Stimulated activated CD4-positive, alpha-beta T cell treated with anti-CD3 and anti-CD28 coated beads, TNF-alpha, amount 100 ng/mL, for 24 hours (primary cell): Measurements from ENCODE around the gene PTGS1.
A peak's percentile ranks its signal among the peaks of the same experiment; 100 is the strongest.
"Not testable (repeated sequence)": the region's sequence is repeated elsewhere in the genome, so short reads cannot be mapped to it uniquely, and the experiment has no call there.

ENCODE experiments used
- DNase-seq, 3 experiments: peaks; one replicate each; pipeline ENCODE4 v3.0.0-alpha.2; 2020; ENCODE audit warnings: low read depth in 3 of 3

PTGS1 gene

DNA sequence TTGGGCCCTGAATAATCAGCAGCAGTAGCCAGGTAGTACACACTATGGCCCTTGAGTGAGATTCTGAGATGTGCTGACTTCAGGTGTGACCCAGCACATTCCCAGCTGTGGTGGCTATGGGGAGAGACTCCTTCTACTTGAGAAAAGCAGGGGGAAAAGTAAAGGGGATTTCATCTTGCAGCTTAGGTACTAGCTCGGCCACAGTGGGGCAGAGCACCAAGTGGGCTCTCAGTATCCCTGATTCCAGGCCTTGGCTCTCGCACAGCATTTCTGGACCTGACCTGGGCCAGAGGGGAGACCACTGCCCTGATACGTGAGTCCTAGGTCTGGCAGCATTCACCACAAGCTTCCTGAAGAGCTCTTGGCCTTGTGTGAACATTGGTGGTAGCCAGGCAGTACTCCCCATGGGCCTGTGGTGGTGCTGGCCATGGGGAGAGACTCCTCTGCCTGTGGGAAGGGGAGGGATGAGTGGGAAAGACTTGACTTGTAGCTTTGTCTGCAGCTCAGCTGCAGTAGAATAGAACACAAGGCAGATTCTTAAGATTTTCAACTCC, 27.6 kb downstream of the PTGS1 start:
- DNase-seq, result no peak

DNA sequence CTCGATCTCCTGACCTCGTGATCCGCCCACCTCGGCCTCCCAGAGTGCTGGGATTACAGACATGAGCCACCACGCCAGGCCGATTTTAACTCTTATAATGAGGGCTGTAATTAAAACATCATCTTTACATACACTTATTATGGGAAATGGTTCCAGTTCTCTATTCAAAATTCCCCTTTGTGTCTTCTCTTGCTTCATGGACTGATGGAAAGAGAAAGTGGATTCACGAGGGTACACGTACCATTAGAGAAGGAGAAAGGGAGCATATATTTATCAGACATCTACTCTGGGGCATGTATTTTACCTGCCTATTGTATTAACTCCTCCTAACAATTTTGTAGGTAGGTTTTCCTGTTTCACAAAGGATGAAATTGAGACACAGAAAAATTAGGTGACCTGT, 31.1 kb downstream of the PTGS1 start:
- no peak for DNase-seq

DNA sequence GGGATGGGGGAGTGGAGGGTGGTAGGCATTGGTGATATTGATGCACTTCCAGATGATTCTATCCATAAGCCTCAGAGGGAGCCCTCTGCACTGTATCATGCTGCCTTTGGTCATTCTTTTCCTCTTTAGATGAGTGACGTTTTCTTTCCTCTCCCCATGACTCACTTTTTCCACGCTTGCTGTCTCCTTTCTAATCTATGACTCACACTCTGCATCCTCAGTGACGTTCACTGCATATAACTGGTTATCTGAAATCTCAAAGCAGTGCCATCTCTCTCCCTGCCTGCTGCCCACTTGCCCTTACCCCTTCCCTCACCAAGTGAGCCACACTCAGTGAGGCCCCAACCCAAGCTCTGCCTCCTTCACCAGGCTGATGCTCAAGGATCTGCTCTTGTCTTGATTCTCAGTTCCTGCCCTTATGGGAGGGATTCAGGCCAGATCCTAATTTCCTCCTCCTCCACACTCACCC, 31.6 kb downstream of the PTGS1 start:
- DNase-seq, result peak; percentile 11 to 31 (median 18)

DNA sequence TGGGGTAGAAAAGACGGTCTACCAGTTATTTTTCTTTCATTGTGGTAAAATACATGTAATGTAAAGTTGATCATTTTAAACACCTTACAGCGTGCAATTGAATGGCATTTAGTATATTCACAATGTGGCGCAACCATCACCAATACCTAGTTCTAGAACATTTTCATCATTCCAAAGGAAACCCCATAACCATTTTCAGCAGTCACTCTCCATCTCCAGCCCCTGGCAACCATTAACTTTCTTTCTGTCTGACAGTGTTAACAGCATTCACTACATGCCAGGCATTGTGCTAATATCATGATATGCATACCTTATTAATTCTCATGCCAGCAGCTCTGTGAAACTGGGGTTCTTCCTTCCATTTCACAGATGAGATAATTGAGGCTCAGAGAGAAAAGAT, 32.0 kb downstream of the PTGS1 start:
- no peak for DNase-seq

- DNase-seq, result no peak
Observed at GRCh38 chr9:122403381-122404000, 32.7 kb downstream of the PTGS1 start.

DNA sequence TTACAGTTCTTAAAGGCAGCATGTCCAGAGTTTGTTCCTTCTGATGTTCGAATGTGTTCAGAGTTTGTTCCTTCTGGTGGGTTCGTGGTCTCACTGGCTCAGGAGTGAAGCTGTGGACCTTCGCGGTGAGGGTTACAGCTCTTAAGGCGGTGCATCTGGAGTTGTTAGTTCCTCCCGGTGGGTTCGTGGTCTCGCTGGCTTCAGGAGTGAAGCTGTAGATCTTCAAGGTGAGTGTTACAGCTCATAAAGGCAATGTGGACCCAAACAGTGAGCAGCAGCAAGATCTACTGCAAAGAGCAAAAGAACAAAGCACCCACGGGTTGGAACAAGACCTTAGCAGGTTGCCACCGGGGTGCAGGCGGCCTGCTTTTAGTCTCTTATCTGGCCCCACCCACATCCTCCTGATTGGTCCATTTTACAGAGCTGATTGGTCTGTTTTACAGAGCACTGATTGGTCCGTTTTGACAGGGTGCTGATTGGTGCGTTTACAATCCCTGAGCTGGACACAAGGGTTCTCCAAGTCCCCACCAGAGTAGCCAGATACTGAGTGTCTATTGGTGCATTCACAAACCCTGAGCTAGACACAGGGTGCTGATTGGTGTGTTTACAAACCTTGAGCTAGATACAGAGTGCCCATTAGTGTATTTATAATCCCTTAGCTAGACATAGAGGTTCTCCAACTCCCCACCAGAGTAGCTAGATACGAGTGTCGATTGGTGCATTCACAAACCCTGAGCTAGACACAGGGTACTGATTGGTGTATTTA, 34.7 kb downstream of the PTGS1 start:
- not testable (repeated sequence) for DNase-seq

DNA sequence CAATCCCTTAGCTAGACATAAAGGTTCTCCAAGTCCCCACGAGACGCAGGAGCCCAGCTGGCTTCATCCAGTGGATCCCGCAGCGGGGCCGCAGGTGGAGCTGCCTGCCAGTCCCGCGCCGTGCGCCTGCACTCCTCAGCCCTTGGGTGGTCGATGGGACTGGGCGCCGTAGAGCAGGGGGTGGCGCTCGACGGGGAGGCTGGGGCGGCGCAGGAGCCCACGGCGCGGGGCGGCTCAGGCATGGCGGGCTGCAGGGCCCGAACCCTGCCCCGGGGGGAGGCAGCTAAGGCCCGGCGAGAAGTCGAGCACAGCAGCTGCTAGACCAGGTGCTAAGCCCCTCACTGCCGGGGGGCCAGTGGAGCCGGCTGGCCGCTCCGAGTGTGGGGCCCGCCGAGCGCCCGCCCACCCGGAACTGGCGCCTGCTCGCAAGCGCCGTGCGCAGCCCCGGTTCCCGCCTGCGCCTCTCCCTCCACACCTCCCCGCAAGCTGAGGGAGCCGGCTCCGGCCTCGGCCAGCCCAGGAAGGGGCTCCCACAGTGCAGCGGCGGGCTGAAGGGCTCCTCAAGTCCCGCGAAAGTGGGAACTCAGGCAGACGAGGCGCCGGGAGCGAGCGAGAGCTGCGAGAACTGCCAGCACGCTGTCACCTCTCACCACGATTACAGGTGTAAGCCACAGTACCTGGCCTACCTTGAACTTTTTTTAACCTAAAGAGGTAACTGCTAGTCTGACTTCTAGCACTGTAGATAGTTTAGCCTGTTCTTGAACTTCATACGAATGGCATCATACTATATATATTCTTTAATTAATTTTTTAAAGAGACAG, 35.5 kb downstream of the PTGS1 start:
- no peak for DNase-seq

- not testable (repeated sequence) for DNase-seq
Observed at GRCh38 chr9:122414108-122414507, 43.3 kb downstream of the PTGS1 start.

DNA sequence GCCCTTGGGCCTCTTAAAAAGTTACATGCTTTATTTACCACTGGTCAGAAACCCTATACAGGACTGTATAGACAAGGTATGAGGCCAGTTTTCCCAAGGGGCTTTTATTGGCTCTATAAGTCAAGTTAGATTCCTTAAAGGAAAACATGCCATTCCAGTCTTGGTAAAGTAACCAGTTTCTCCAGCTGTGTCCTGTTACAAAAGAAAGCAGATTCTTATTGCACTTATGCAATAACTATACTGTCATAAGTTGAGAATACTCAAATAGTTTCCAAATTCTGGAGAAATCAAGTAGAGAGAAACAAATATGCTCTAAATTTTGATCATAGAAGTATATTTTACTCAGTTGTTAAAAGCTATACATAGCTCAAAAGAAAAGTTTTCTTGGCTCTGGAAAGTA, 47.2 kb downstream of the PTGS1 start:
- DNase-seq, result no peak

GRCh38 chr9:122420315-122420714, 49.5 kb downstream of the PTGS1 start:
- DNase-seq, result no peak

- no peak for DNase-seq
Observed at GRCh38 chr9:122425087-122425486, 54.3 kb downstream of the PTGS1 start.

- DNase-seq, result no peak
Observed at GRCh38 chr9:122426723-122427122, 55.9 kb downstream of the PTGS1 start.

- DNase-seq, result no peak
Observed at GRCh38 chr9:122442568-122442967, 71.7 kb downstream of the PTGS1 start.

- DNase-seq, result no peak
Observed at GRCh38 chr9:122444041-122444733, 73.4 kb downstream of the PTGS1 start.
